HepG2 (cell line): ENCODE measurements around the gene ANP32A. TPM values are rescaled to one million over a fixed set of nuclear protein-coding genes. Genes with fewer than 3 reads are reported as not detected.

Experiments
- BRCA1 ChIP-seq: sonication (generic); formaldehyde crosslinking; IDR thresholded peaks from 2 replicates; pipeline ENCODE4 v1.4.0; 2020; ENCODE audit warnings: missing genetic modification reagents
- DBP ChIP-seq: sonication (generic); formaldehyde crosslinking; IDR thresholded peaks from 2 replicates; pipeline ENCODE4 v1.4.0; 2020; ENCODE audit warnings: missing genetic modification reagents; ENCODE audit errors: not compliant biosample characterization
- NKX3-1 ChIP-seq: sonication (generic); formaldehyde crosslinking; IDR thresholded peaks from 2 replicates; pipeline ENCODE4 v1.5.0; 2020; ENCODE audit warnings: missing genetic modification reagents
- NR1H2 ChIP-seq: sonication (generic); formaldehyde crosslinking; IDR thresholded peaks from 2 replicates; pipeline ENCODE4 v1.8.1; 2022; ENCODE audit warnings: low read depth, missing genetic modification reagents, borderline replicate concordance
- REXO4 ChIP-seq: sonication (generic); formaldehyde crosslinking; IDR thresholded peaks from 2 replicates; pipeline ENCODE4 v1.8.0; 2022; ENCODE audit warnings: missing genetic modification reagents, mild to moderate bottlenecking, borderline replicate concordance
- SKIL ChIP-seq: sonication (generic); formaldehyde crosslinking; IDR thresholded peaks from 2 replicates; pipeline ENCODE4 v1.8.0; 2022; ENCODE audit warnings: missing genetic modification reagents, mild to moderate bottlenecking, moderate library complexity, borderline replicate concordance
- TFDP1 ChIP-seq: IDR thresholded peaks from 2 replicates; pipeline ENCODE4 v1.6.1; 2016; ENCODE audit warnings: missing compliant biosample characterization, missing genetic modification reagents, borderline replicate concordance
- TRIM22 ChIP-seq: fragments of 450-650 bp; IDR thresholded peaks from 2 replicates; pipeline ENCODE4 v1.6.1; 2017
- XRCC5 ChIP-seq: fragments of 200-400 bp; formaldehyde crosslinking; optimal IDR thresholded peaks from 2 replicates; pipeline ENCODE3; 2017; ENCODE audit warnings: mild to moderate bottlenecking, low read length
- ZBTB33 ChIP-seq: sonication (generic); formaldehyde crosslinking; IDR thresholded peaks from 2 replicates; pipeline ENCODE4 v1.4.0; 2020; ENCODE audit warnings: missing genetic modification reagents
- ZKSCAN1 ChIP-seq: fragments of 150-350 bp; IDR thresholded peaks from 2 replicates; pipeline ENCODE4 v1.6.1; 2014; ENCODE audit warnings: low read length
- ZMYM2 ChIP-seq: sonication (generic); formaldehyde crosslinking; IDR thresholded peaks from 2 replicates; pipeline ENCODE4 v1.8.0; 2022; ENCODE audit warnings: mild to moderate bottlenecking, missing genetic modification reagents
- ZNF30 ChIP-seq: sonication (generic); formaldehyde crosslinking; IDR thresholded peaks from 2 replicates; pipeline ENCODE4 v1.5.0; 2020; ENCODE audit warnings: mild to moderate bottlenecking, missing genetic modification reagents
- ZNF44 ChIP-seq: sonication (generic); formaldehyde crosslinking; IDR thresholded peaks from 2 replicates; pipeline ENCODE4 v1.5.1; 2020; ENCODE audit warnings: mild to moderate bottlenecking, missing genetic modification reagents
- ZNF512B ChIP-seq: sonication (generic); formaldehyde crosslinking; IDR thresholded peaks from 2 replicates; pipeline ENCODE4 v1.5.1; 2020; ENCODE audit warnings: missing genetic modification reagents, mild to moderate bottlenecking, borderline replicate concordance
- ZNF775 ChIP-seq: sonication (generic); formaldehyde crosslinking; IDR thresholded peaks from 2 replicates; pipeline ENCODE4 v1.4.0; 2020; ENCODE audit warnings: missing genetic modification reagents, mild to moderate bottlenecking, moderate library complexity, borderline replicate concordance
- ZNF777 ChIP-seq: sonication (generic); formaldehyde crosslinking; IDR thresholded peaks from 2 replicates; pipeline ENCODE4 v1.4.0; 2020; ENCODE audit warnings: missing genetic modification reagents
- polyA plus RNA-seq, 8 experiments: library from polyadenylated mRNA; depleted of rRNA in 3 of 8; stranded (reverse) in 7 of 8; unstranded in 1 of 8; fragments of >200 nt; fragmentation: Illumina TruSeq in 4 of 8; extraction: Trizol in 4 of 8; gene quantifications; 2 replicates each; pipeline versions ENCODE4 v1.2.1 to v1.2.3, GENCODE V29; 2011 to 2016; ENCODE audit warnings: low read depth in 4 of 8, missing spikeins in 1 of 8, mixed read lengths in 1 of 8; ENCODE audit not compliant: insufficient read depth in 1 of 8
- total RNA-seq, 5 experiments: library from RNA; depleted of rRNA; stranded (reverse); fragments of >200 nt; fragmentation: Illumina TruSeq; extraction: Trizol; gene quantifications; 2 replicates each; pipeline ENCODE4 v1.2.3, GENCODE V29; 2016; ENCODE audit warnings: low read depth in 1 of 5

ANP32A gene
- total and polyA plus RNA-seq, 2 of the 13 experiments (the other 11 are each of a cell fraction or from before 2014, with no cell fraction given), result 60.6 to 206 TPM

- TF ChIP-seq TRIM22 (no peak), SKIL (CRISPR knock-in tag) (peak; percentile 25; the same call in 1 of the 2 replicates), ZKSCAN1 (no peak), ZNF775 (CRISPR knock-in tag) (no peak), ZNF30 (no peak), ZBTB33 (no peak), TFDP1 (no peak), ZMYM2 (CRISPR knock-in tag) (no peak), REXO4 (CRISPR knock-in tag) (no peak), NR1H2 (no peak), ZNF512B (CRISPR knock-in tag) (no peak), BRCA1 (CRISPR knock-in tag) (no peak), NKX3-1 (CRISPR knock-in tag) (no peak), ZNF777 (peak; percentile 53; the same call in 1 of the 2 replicates), DBP (CRISPR knock-in tag) (no peak), XRCC5 (no peak), ZNF44 (CRISPR knock-in tag) (no peak)
These were observed 3.2 kb downstream of the ANP32A start (continued) for GRCh38 chr15:68817304-68818065.
